ENCODE data around the gene SIRPB2. TPM values are rescaled to one million over a fixed set of nuclear protein-coding genes. Genes with fewer than 3 reads are reported as not detected.

Gene SIRPB2
- polyA plus RNA-seq, 1 donor from 2014 or later = not detected

GRCh38 chr20:1524004-1524403 lies 32.8 kb upstream of the SIRPB2 start:
- TF ChIP-seq REST (IDR thresholded peaks at IDR 0.05; ENCODE audit: borderline replicate concordance) (no peak), RAD21 (conservative IDR thresholded peaks at IDR 0.05) (no peak), TAF1 (IDR thresholded peaks at IDR 0.05; ENCODE audit: low read depth) (no peak), EZH2 (IDR thresholded peaks at IDR 0.05; ENCODE audit: borderline replicate concordance, insufficient read depth, low read length, poor library complexity, severe bottlenecking) (no peak), POLR2AphosphoS5 (IDR thresholded peaks at IDR 0.05) (no peak), SMC3 (conservative IDR thresholded peaks at IDR 0.05; ENCODE audit: poor library complexity) (no peak), CTCF (IDR thresholded peaks at IDR 0.05; ENCODE audit: poor library complexity, severe bottlenecking) (no peak), MXI1 (conservative IDR thresholded peaks at IDR 0.05; ENCODE audit: poor library complexity, severe bottlenecking) (no peak), EP300 (conservative IDR thresholded peaks at IDR 0.05; ENCODE audit: poor library complexity, severe bottlenecking) (no peak)
- Histone ChIP-seq H3K36me3 (ENCODE audit: insufficient read depth, low read length) (no peaks in the 10 kb centered on the region), H3K9me3 (ENCODE audit: low read length) (no peaks in the 10 kb centered on the region), H3K4me3 (ENCODE audit: low read length) (no peak overlapping the region), H3K27ac (ENCODE audit: low read length) (no peak overlapping the region), H3F3A (ENCODE audit: insufficient read depth, low read length, poor library complexity, severe bottlenecking) (no peaks in the 10 kb centered on the region), H3K27me3 (ENCODE audit: insufficient read depth, low read depth, low read length) (no peaks in the 10 kb centered on the region), H3K79me2 (replicated peaks; ENCODE audit: insufficient read depth, low read length) (no peaks in the 10 kb centered on the region), H3K4me2 (ENCODE audit: low read length) (no peak overlapping the region), H2AFZ (ENCODE audit: low read depth, low read length) (no peak overlapping the region), H3K9ac (ENCODE audit: low read length) (no peak overlapping the region), H4K20me1 (ENCODE audit: insufficient read depth) (no peaks in the 10 kb centered on the region), H3K9me2 (ENCODE audit: insufficient read depth, low read length) (no peaks in the 10 kb centered on the region)

GRCh38 chr20:1517010-1517409 lies 25.8 kb upstream of the SIRPB2 start:
- no peak overlapping the region for H3K4me2 ChIP-seq (ENCODE audit: low read length)
- no peaks in the 10 kb centered on the region for H3K79me2 ChIP-seq (replicated peaks; ENCODE audit: insufficient read depth, low read length)
- TF ChIP-seq EP300 (conservative IDR thresholded peaks at IDR 0.05; ENCODE audit: poor library complexity, severe bottlenecking) = no peak
- no peak for TF ChIP-seq TAF1 (IDR thresholded peaks at IDR 0.05; ENCODE audit: low read depth)
- no peak for TF ChIP-seq RAD21 (conservative IDR thresholded peaks at IDR 0.05)
- TF ChIP-seq SMC3 (conservative IDR thresholded peaks at IDR 0.05; ENCODE audit: poor library complexity) = no peak
- TF ChIP-seq CTCF (IDR thresholded peaks at IDR 0.05; ENCODE audit: poor library complexity, severe bottlenecking) = no peak
- no peak for TF ChIP-seq REST (IDR thresholded peaks at IDR 0.05; ENCODE audit: borderline replicate concordance)
- TF ChIP-seq MXI1 (conservative IDR thresholded peaks at IDR 0.05; ENCODE audit: poor library complexity, severe bottlenecking) = no peak
- TF ChIP-seq EZH2 (IDR thresholded peaks at IDR 0.05; ENCODE audit: borderline replicate concordance, insufficient read depth, low read length, poor library complexity, severe bottlenecking) = no peak
- no peak for TF ChIP-seq POLR2AphosphoS5 (IDR thresholded peaks at IDR 0.05)
- no peaks in the 10 kb centered on the region for H3K9me3 ChIP-seq (ENCODE audit: low read length)
- no peaks in the 10 kb centered on the region for H3K36me3 ChIP-seq (ENCODE audit: insufficient read depth, low read length)
- no peak overlapping the region for H3K27ac ChIP-seq (ENCODE audit: low read length)
- H3F3A ChIP-seq (ENCODE audit: insufficient read depth, low read length, poor library complexity, severe bottlenecking) = no peaks in the 10 kb centered on the region
- no peaks in the 10 kb centered on the region for H3K9me2 ChIP-seq (ENCODE audit: insufficient read depth, low read length)
- H3K4me3 ChIP-seq (ENCODE audit: low read length) = no peak overlapping the region
- no peak overlapping the region for H3K9ac ChIP-seq (ENCODE audit: low read length)
- no peaks in the 10 kb centered on the region for H3K27me3 ChIP-seq (ENCODE audit: insufficient read depth, low read depth, low read length)
- H2AFZ ChIP-seq (ENCODE audit: low read depth, low read length) = no peak overlapping the region
- no peaks in the 10 kb centered on the region for H4K20me1 ChIP-seq (ENCODE audit: insufficient read depth)
